Right lobe of liver (tissue), 4 donors: Measurements from ENCODE around the gene KMT5B.

Experiments used
- CTCF ChIP-seq, 4 donors: fragments of 200-600 bp in 3 of 4; fragments of 450-650 bp in 1 of 4; IDR thresholded peaks; one replicate each; pipeline versions ENCODE4 v1.5.1 to v1.8.0; 2016 to 2022; ENCODE audit warnings: antibody characterized with exemption in 4 of 4, mild to moderate bottlenecking in 2 of 4
- POLR2A ChIP-seq: fragments of 450-650 bp; IDR thresholded peaks from one replicate; pipeline ENCODE4 v1.6.1; 2017; ENCODE audit warnings: antibody characterized with exemption, mild to moderate bottlenecking
- donor health status: DM: no; HTN: no; CAD: no.
- donor health status: DM: no; HTN: no; CAD: no.
- donor health status: DM: no; HTN: yes; CAD: no.

DNA sequence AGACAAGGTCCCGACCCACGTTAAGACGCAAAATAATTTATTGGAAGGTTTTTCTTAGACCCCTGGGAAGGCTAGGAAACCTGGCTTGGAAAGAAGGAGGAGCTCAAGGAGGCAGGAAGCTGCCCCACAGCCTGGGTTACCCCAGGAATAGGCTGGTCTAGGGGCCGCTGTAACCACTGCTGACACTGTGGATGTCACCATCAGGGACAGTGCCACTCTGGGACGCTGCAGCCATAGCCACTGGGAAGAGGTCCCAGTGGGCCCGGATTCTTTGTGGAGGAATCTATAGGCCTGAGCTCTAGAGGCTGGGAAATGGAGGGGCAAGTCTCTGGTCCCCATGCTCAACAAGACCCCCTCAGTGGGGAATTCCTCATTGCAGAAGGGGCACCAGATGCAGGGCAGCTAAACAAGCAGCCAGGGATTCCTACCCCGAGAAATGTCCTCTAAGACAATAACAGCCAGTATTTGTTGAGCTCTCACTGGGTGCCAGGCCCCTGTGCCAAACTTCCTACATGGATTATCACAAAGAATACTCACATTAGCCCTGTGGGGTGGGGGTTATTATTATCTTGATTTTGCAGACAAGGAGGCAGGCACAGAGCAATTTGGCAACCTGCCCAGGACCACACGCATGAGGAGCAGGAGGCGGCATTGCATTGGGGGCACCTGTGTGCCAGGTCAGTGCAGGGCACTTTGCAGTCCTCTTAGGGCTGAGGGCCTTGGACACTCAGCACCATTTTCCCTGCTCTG is 72.4 kb downstream of the KMT5B start:
- no peak for TF ChIP-seq CTCF (IDR thresholded peaks at IDR 0.05)
- no peak for TF ChIP-seq POLR2A
